ENCODE measurements around the gene RASA4B. TPM values are rescaled to one million over a fixed set of nuclear protein-coding genes. Genes with fewer than 3 reads are reported as not detected.
"Not testable (repeated sequence)": the region's sequence is repeated elsewhere in the genome, so short reads cannot be mapped to it uniquely, and the experiment has no call there.

Gene RASA4B
- total RNA-seq, result 4.5 and 7.2 TPM in 2 replicates
- long read RNA-seq, result 0 reads

- H3K4me3 Mint-ChIP-seq; DNase-seq (ENCODE audit: low read depth, low spot score); H3K36me3 Mint-ChIP-seq (ENCODE audit: low read depth); H3K4me1 Mint-ChIP-seq; H3K27me3 Mint-ChIP-seq (ENCODE audit: low read depth); H3K9me3 Mint-ChIP-seq; H3K27ac Mint-ChIP-seq (ENCODE audit: unreplicated experiment): not testable (repeated sequence)
Observed at GRCh38 chr7:102517550-102518147, at the start of gene RASA4B. TSS of gene RASA4B (minus strand) at chr7:102517777. CDS start at chr7:102517710, 67 bp downstream.

GRCh38 chr7:102550808-102551422 lies 33.3 kb upstream of the RASA4B start, which contains the start of gene SPDYE2:
TSS of gene SPDYE2 (plus strand) at chr7:102551226. CDS start at chr7:102553256, 2,030 bp downstream.
- not testable (repeated sequence) for H3K36me3 Mint-ChIP-seq (ENCODE audit: low read depth); H3K27me3 Mint-ChIP-seq (ENCODE audit: low read depth); H3K4me1 Mint-ChIP-seq; DNase-seq (ENCODE audit: low read depth, low spot score); H3K27ac Mint-ChIP-seq (ENCODE audit: unreplicated experiment); H3K4me3 Mint-ChIP-seq; H3K9me3 Mint-ChIP-seq

GRCh38 chr7:102546353-102546752 lies 28.8 kb upstream of the RASA4B start:
- not testable (repeated sequence) for H3K4me3 Mint-ChIP-seq; DNase-seq (ENCODE audit: low read depth, low spot score); H3K27ac Mint-ChIP-seq (ENCODE audit: unreplicated experiment); H3K9me3 Mint-ChIP-seq; H3K27me3 Mint-ChIP-seq (ENCODE audit: low read depth); H3K4me1 Mint-ChIP-seq; H3K36me3 Mint-ChIP-seq (ENCODE audit: low read depth)

- H3K36me3 Mint-ChIP-seq (ENCODE audit: low read depth); H3K9me3 Mint-ChIP-seq; DNase-seq (ENCODE audit: low read depth, low spot score); H3K27me3 Mint-ChIP-seq (ENCODE audit: low read depth); H3K27ac Mint-ChIP-seq (ENCODE audit: unreplicated experiment); H3K4me1 Mint-ChIP-seq; H3K4me3 Mint-ChIP-seq: not testable (repeated sequence)
Observed at GRCh38 chr7:102545288-102545687, 27.7 kb upstream of the RASA4B start.

- H3K9me3 Mint-ChIP-seq; H3K4me1 Mint-ChIP-seq; H3K36me3 Mint-ChIP-seq (ENCODE audit: low read depth); DNase-seq (ENCODE audit: low read depth, low spot score); H3K4me3 Mint-ChIP-seq; H3K27ac Mint-ChIP-seq (ENCODE audit: unreplicated experiment); H3K27me3 Mint-ChIP-seq (ENCODE audit: low read depth): not testable (repeated sequence)
Observed at GRCh38 chr7:102544372-102544771, 26.8 kb upstream of the RASA4B start.

- H3K27me3 Mint-ChIP-seq (ENCODE audit: low read depth); H3K27ac Mint-ChIP-seq (ENCODE audit: unreplicated experiment): not testable (repeated sequence)
Observed at GRCh38 chr7:102543596-102543995, 26.0 kb upstream of the RASA4B start, which contains the start of gene UPK3BL2. TSS of gene UPK3BL2 (minus strand) at chr7:102543696. CDS start at chr7:102543636, 60 bp downstream.

GRCh38 chr7:102542771-102543170 lies 25.2 kb upstream of the RASA4B start:
- H3K36me3 Mint-ChIP-seq (ENCODE audit: low read depth); H3K9me3 Mint-ChIP-seq; H3K27ac Mint-ChIP-seq (ENCODE audit: unreplicated experiment); H3K4me3 Mint-ChIP-seq; DNase-seq (ENCODE audit: low read depth, low spot score); H3K4me1 Mint-ChIP-seq; H3K27me3 Mint-ChIP-seq (ENCODE audit: low read depth): not testable (repeated sequence)

More at GRCh38 chr7:102543596-102543995, 26.0 kb upstream of the RASA4B start, which contains the start of gene UPK3BL2:
- H3K4me3 Mint-ChIP-seq; H3K36me3 Mint-ChIP-seq (ENCODE audit: low read depth); H3K9me3 Mint-ChIP-seq; H3K4me1 Mint-ChIP-seq; DNase-seq (ENCODE audit: low read depth, low spot score): not testable (repeated sequence)

GRCh38 chr7:102542083-102542482 lies 24.5 kb upstream of the RASA4B start:
- not testable (repeated sequence) for DNase-seq (ENCODE audit: low read depth, low spot score); H3K4me1 Mint-ChIP-seq; H3K27me3 Mint-ChIP-seq (ENCODE audit: low read depth); H3K9me3 Mint-ChIP-seq; H3K4me3 Mint-ChIP-seq; H3K27ac Mint-ChIP-seq (ENCODE audit: unreplicated experiment); H3K36me3 Mint-ChIP-seq (ENCODE audit: low read depth)

GRCh38 chr7:102540604-102541003 lies 23.0 kb upstream of the RASA4B start:
- not testable (repeated sequence) for H3K4me1 Mint-ChIP-seq; DNase-seq (ENCODE audit: low read depth, low spot score); H3K27ac Mint-ChIP-seq (ENCODE audit: unreplicated experiment); H3K9me3 Mint-ChIP-seq; H3K4me3 Mint-ChIP-seq; H3K27me3 Mint-ChIP-seq (ENCODE audit: low read depth); H3K36me3 Mint-ChIP-seq (ENCODE audit: low read depth)

- H3K36me3 Mint-ChIP-seq (ENCODE audit: low read depth); H3K4me1 Mint-ChIP-seq; H3K27me3 Mint-ChIP-seq (ENCODE audit: low read depth); H3K27ac Mint-ChIP-seq (ENCODE audit: unreplicated experiment); H3K9me3 Mint-ChIP-seq; DNase-seq (ENCODE audit: low read depth, low spot score); H3K4me3 Mint-ChIP-seq: not testable (repeated sequence)
Observed at GRCh38 chr7:102535062-102535615, 17.6 kb upstream of the RASA4B start.

- not testable (repeated sequence) for H3K27me3 Mint-ChIP-seq (ENCODE audit: low read depth)
Observed at GRCh38 chr7:102532127-102532526, 14.6 kb upstream of the RASA4B start.

GRCh38 chr7:102531583-102531982 lies 14.0 kb upstream of the RASA4B start:
- not testable (repeated sequence) for DNase-seq (ENCODE audit: low read depth, low spot score); H3K36me3 Mint-ChIP-seq (ENCODE audit: low read depth); H3K9me3 Mint-ChIP-seq; H3K4me1 Mint-ChIP-seq; H3K27me3 Mint-ChIP-seq (ENCODE audit: low read depth); H3K4me3 Mint-ChIP-seq; H3K27ac Mint-ChIP-seq (ENCODE audit: unreplicated experiment)

More at GRCh38 chr7:102532127-102532526, 14.6 kb upstream of the RASA4B start:
- DNase-seq (ENCODE audit: low read depth, low spot score); H3K4me3 Mint-ChIP-seq; H3K36me3 Mint-ChIP-seq (ENCODE audit: low read depth); H3K9me3 Mint-ChIP-seq; H3K4me1 Mint-ChIP-seq; H3K27ac Mint-ChIP-seq (ENCODE audit: unreplicated experiment): not testable (repeated sequence)

GRCh38 chr7:102527822-102528793 lies 10.5 kb upstream of the RASA4B start:
- H3K4me3 Mint-ChIP-seq; H3K9me3 Mint-ChIP-seq; H3K36me3 Mint-ChIP-seq (ENCODE audit: low read depth); H3K4me1 Mint-ChIP-seq; H3K27me3 Mint-ChIP-seq (ENCODE audit: low read depth); DNase-seq (ENCODE audit: low read depth, low spot score); H3K27ac Mint-ChIP-seq (ENCODE audit: unreplicated experiment): not testable (repeated sequence)
